ENCODE results near the gene TMEM74B.

TMEM74B gene

GRCh38 chr20:1190847-1191246, 6.1 kb upstream of the TMEM74B start:
- no peaks in the 10 kb centered on the region for H3F3A ChIP-seq (ENCODE audit: low read depth)
- no peaks in the 10 kb centered on the region for H3K4me1 ChIP-seq (ENCODE audit: insufficient read depth, low read length, poor library complexity, severe bottlenecking)
- H3K4me3 ChIP-seq (ENCODE audit: low read length, poor library complexity, severe bottlenecking), result no peak overlapping the region
- no peaks in the 10 kb centered on the region for H3K9me3 ChIP-seq (ENCODE audit: insufficient read depth, low read depth, low read length)
- no peaks in the 10 kb centered on the region for H3K27me3 ChIP-seq (ENCODE audit: insufficient read depth, low read length, poor library complexity, severe bottlenecking)
- no peak overlapping the region for H2AFZ ChIP-seq (ENCODE audit: low read length)
- no peak overlapping the region for H3K9ac ChIP-seq (ENCODE audit: low read depth, low read length, poor library complexity, severe bottlenecking)
- H3K79me2 ChIP-seq (ENCODE audit: insufficient read depth, low read length), result no peaks in the 10 kb centered on the region
- TF ChIP-seq EZH2phosphoT487 (IDR thresholded peaks at IDR 0.05; ENCODE audit: borderline replicate concordance) (no peak), CTCF (conservative IDR thresholded peaks at IDR 0.05; ENCODE audit: low read length) (no peak)
- no peaks in the 10 kb centered on the region for H3K36me3 ChIP-seq (ENCODE audit: insufficient read depth, low read length)
- H3K4me2 ChIP-seq (ENCODE audit: low read depth, low read length, poor library complexity, severe bottlenecking), result no peak overlapping the region
- no peaks in the 10 kb centered on the region for H4K20me1 ChIP-seq (ENCODE audit: insufficient read depth, low read length, poor library complexity, severe bottlenecking)
- no peaks in the 10 kb centered on the region for H3K9me2 ChIP-seq (replicated peaks; ENCODE audit: low read depth, low read length)

- Histone ChIP-seq H3F3A (ENCODE audit: low read depth) (no peaks in the 10 kb centered on the region), H2AFZ (ENCODE audit: low read length) (no peak overlapping the region), H3K4me2 (ENCODE audit: low read depth, low read length, poor library complexity, severe bottlenecking) (no peak overlapping the region), H3K4me3 (ENCODE audit: low read length, poor library complexity, severe bottlenecking) (no peak overlapping the region), H3K4me1 (ENCODE audit: insufficient read depth, low read length, poor library complexity, severe bottlenecking) (no peaks in the 10 kb centered on the region), H4K20me1 (ENCODE audit: insufficient read depth, low read length, poor library complexity, severe bottlenecking) (no peaks in the 10 kb centered on the region), H3K9me3 (ENCODE audit: insufficient read depth, low read depth, low read length) (no peaks in the 10 kb centered on the region), H3K9me2 (replicated peaks; ENCODE audit: low read depth, low read length) (no peaks in the 10 kb centered on the region), H3K27me3 (ENCODE audit: insufficient read depth, low read length, poor library complexity, severe bottlenecking) (no peaks in the 10 kb centered on the region), H3K79me2 (ENCODE audit: insufficient read depth, low read length) (no peaks in the 10 kb centered on the region), H3K36me3 (ENCODE audit: insufficient read depth, low read length) (no peaks in the 10 kb centered on the region), H3K9ac (ENCODE audit: low read depth, low read length, poor library complexity, severe bottlenecking) (no peak overlapping the region)
- no peak for TF ChIP-seq CTCF (conservative IDR thresholded peaks at IDR 0.05; ENCODE audit: low read length)
- TF ChIP-seq EZH2phosphoT487 (IDR thresholded peaks at IDR 0.05; ENCODE audit: borderline replicate concordance), result no peak
Measured at GRCh38 chr20:1189827-1190226, 5.0 kb upstream of the TMEM74B start.

- Histone ChIP-seq H3K79me2 (ENCODE audit: insufficient read depth, low read length) (no peaks in the 10 kb centered on the region), H4K20me1 (ENCODE audit: insufficient read depth, low read length, poor library complexity, severe bottlenecking) (no peaks in the 10 kb centered on the region), H3K9me2 (replicated peaks; ENCODE audit: low read depth, low read length) (no peaks in the 10 kb centered on the region), H2AFZ (ENCODE audit: low read length) (no peak overlapping the region), H3F3A (ENCODE audit: low read depth) (no peaks in the 10 kb centered on the region), H3K36me3 (ENCODE audit: insufficient read depth, low read length) (no peaks in the 10 kb centered on the region), H3K4me2 (ENCODE audit: low read depth, low read length, poor library complexity, severe bottlenecking) (no peak overlapping the region), H3K4me3 (ENCODE audit: low read length, poor library complexity, severe bottlenecking) (no peak overlapping the region), H3K27me3 (ENCODE audit: insufficient read depth, low read length, poor library complexity, severe bottlenecking) (no peaks in the 10 kb centered on the region), H3K4me1 (ENCODE audit: insufficient read depth, low read length, poor library complexity, severe bottlenecking) (no peaks in the 10 kb centered on the region), H3K9ac (ENCODE audit: low read depth, low read length, poor library complexity, severe bottlenecking) (no peak overlapping the region), H3K9me3 (ENCODE audit: insufficient read depth, low read depth, low read length) (no peaks in the 10 kb centered on the region)
- TF ChIP-seq CTCF (conservative IDR thresholded peaks at IDR 0.05; ENCODE audit: low read length), result no peak
- TF ChIP-seq EZH2phosphoT487 (IDR thresholded peaks at IDR 0.05; ENCODE audit: borderline replicate concordance), result no peak
Measured at GRCh38 chr20:1188347-1188746, 3.6 kb upstream of the TMEM74B start.

Measured in Loucy (cell line).